ENCODE measurements around the gene C8A. TPM values are rescaled to one million over a fixed set of nuclear protein-coding genes. Genes with fewer than 3 reads are reported as not detected.

Gene C8A
- total RNA-seq, 1 experiment from 2014 or later = not detected

GRCh38 chr1:56863265-56863992, 8.8 kb downstream of the C8A start:
- H3K27ac ChIP-seq (ENCODE audit: low read length) = no peak overlapping the region
- H3K9me3 ChIP-seq (ENCODE audit: low read length) = no peaks in the 10 kb centered on the region
- no peak for DNase-seq
- H3K4me3 ChIP-seq (ENCODE audit: low read length) = no peak overlapping the region
- no peaks in the 10 kb centered on the region for H3K4me1 ChIP-seq (ENCODE audit: low read length)
- no peaks in the 10 kb centered on the region for H3K9me2 ChIP-seq (replicated peaks; ENCODE audit: insufficient read depth, low read length)
- no peak overlapping the region for H2AFZ ChIP-seq (ENCODE audit: low read length)
- H3K79me2 ChIP-seq (ENCODE audit: low read length) = no peaks in the 10 kb centered on the region
- 0 out of 2 replicates have a peak, but pooled peaks cover 2% of the 10 kb centered on the region for H3K27me3 ChIP-seq (ENCODE audit: low read length)
- no peaks in the 10 kb centered on the region for H3K36me3 ChIP-seq (ENCODE audit: insufficient read depth, low read length)
- H3K4me2 ChIP-seq (ENCODE audit: low read depth, low read length, poor library complexity, severe bottlenecking) = no peak overlapping the region
- no peaks in the 10 kb centered on the region for H4K20me1 ChIP-seq (ENCODE audit: insufficient read depth, low read depth, low read length)
- no peak overlapping the region for H3K9ac ChIP-seq (ENCODE audit: low read length)

- H3K79me2 ChIP-seq (ENCODE audit: low read length) = no peaks in the 10 kb centered on the region
- no peaks in the 10 kb centered on the region for H4K20me1 ChIP-seq (ENCODE audit: insufficient read depth, low read depth, low read length)
- H3K27ac ChIP-seq (ENCODE audit: low read length) = no peak overlapping the region
- no peak for DNase-seq
- no peaks in the 10 kb centered on the region for H3K9me3 ChIP-seq (ENCODE audit: low read length)
- no peaks in the 10 kb centered on the region for H3K9me2 ChIP-seq (replicated peaks; ENCODE audit: insufficient read depth, low read length)
- 0 out of 2 replicates have a peak, but pooled peaks cover 2% of the 10 kb centered on the region for H3K27me3 ChIP-seq (ENCODE audit: low read length)
- no peak overlapping the region for H3K9ac ChIP-seq (ENCODE audit: low read length)
- no peaks in the 10 kb centered on the region for H3K36me3 ChIP-seq (ENCODE audit: insufficient read depth, low read length)
- no peaks in the 10 kb centered on the region for H3K4me1 ChIP-seq (ENCODE audit: low read length)
- H3K4me3 ChIP-seq (ENCODE audit: low read length) = no peak overlapping the region
- no peak overlapping the region for H2AFZ ChIP-seq (ENCODE audit: low read length)
- H3K4me2 ChIP-seq (ENCODE audit: low read depth, low read length, poor library complexity, severe bottlenecking) = no peak overlapping the region
Observed at GRCh38 chr1:56864430-56864829, 9.8 kb downstream of the C8A start.

GRCh38 chr1:56866656-56867055, 12.1 kb downstream of the C8A start:
- no peak overlapping the region for H3K9ac ChIP-seq (ENCODE audit: low read length)
- H3K36me3 ChIP-seq (ENCODE audit: insufficient read depth, low read length) = no peaks in the 10 kb centered on the region
- H3K4me3 ChIP-seq (ENCODE audit: low read length) = no peak overlapping the region
- H3K27ac ChIP-seq (ENCODE audit: low read length) = no peak overlapping the region
- no peaks in the 10 kb centered on the region for H3K9me2 ChIP-seq (replicated peaks; ENCODE audit: insufficient read depth, low read length)
- no peaks in the 10 kb centered on the region for H3K4me1 ChIP-seq (ENCODE audit: low read length)
- H4K20me1 ChIP-seq (ENCODE audit: insufficient read depth, low read depth, low read length) = no peaks in the 10 kb centered on the region
- 0 out of 2 replicates have a peak, but pooled peaks cover 2% of the 10 kb centered on the region for H3K27me3 ChIP-seq (ENCODE audit: low read length)
- no peaks in the 10 kb centered on the region for H3K79me2 ChIP-seq (ENCODE audit: low read length)
- no peak for DNase-seq
- H3K9me3 ChIP-seq (ENCODE audit: low read length) = no peaks in the 10 kb centered on the region
- no peak overlapping the region for H3K4me2 ChIP-seq (ENCODE audit: low read depth, low read length, poor library complexity, severe bottlenecking)
- H2AFZ ChIP-seq (ENCODE audit: low read length) = no peak overlapping the region

GRCh38 chr1:56867491-56867890, 12.9 kb downstream of the C8A start:
- H3K27ac ChIP-seq (ENCODE audit: low read length) = no peak overlapping the region
- H4K20me1 ChIP-seq (ENCODE audit: insufficient read depth, low read depth, low read length) = no peaks in the 10 kb centered on the region
- H2AFZ ChIP-seq (ENCODE audit: low read length) = no peak overlapping the region
- no peaks in the 10 kb centered on the region for H3K4me1 ChIP-seq (ENCODE audit: low read length)
- no peak overlapping the region for H3K9ac ChIP-seq (ENCODE audit: low read length)
- H3K9me2 ChIP-seq (replicated peaks; ENCODE audit: insufficient read depth, low read length) = no peaks in the 10 kb centered on the region
- 0 out of 2 replicates have a peak, but pooled peaks cover 2% of the 10 kb centered on the region for H3K27me3 ChIP-seq (ENCODE audit: low read length)
- H3K36me3 ChIP-seq (ENCODE audit: insufficient read depth, low read length) = no peaks in the 10 kb centered on the region
- H3K79me2 ChIP-seq (ENCODE audit: low read length) = no peaks in the 10 kb centered on the region
- no peaks in the 10 kb centered on the region for H3K9me3 ChIP-seq (ENCODE audit: low read length)
- DNase-seq = no peak
- no peak overlapping the region for H3K4me3 ChIP-seq (ENCODE audit: low read length)
- H3K4me2 ChIP-seq (ENCODE audit: low read depth, low read length, poor library complexity, severe bottlenecking) = no peak overlapping the region

- Histone ChIP-seq H4K20me1 (ENCODE audit: insufficient read depth, low read depth, low read length) (no peaks in the 10 kb centered on the region), H3K36me3 (ENCODE audit: insufficient read depth, low read length) (no peaks in the 10 kb centered on the region)
Observed at GRCh38 chr1:56868761-56869160, 14.2 kb downstream of the C8A start.

GRCh38 chr1:56872597-56872996, 18.0 kb downstream of the C8A start:
- no peak for DNase-seq
- H2AFZ ChIP-seq (ENCODE audit: low read length) = no peak overlapping the region
- H3K9me3 ChIP-seq (ENCODE audit: low read length) = no peaks in the 10 kb centered on the region
- H3K79me2 ChIP-seq (ENCODE audit: low read length) = no peaks in the 10 kb centered on the region
- no peaks in the 10 kb centered on the region for H3K36me3 ChIP-seq (ENCODE audit: insufficient read depth, low read length)
- H3K4me3 ChIP-seq (ENCODE audit: low read length) = no peak overlapping the region
- H3K9me2 ChIP-seq (replicated peaks; ENCODE audit: insufficient read depth, low read length) = no peaks in the 10 kb centered on the region
- no peak overlapping the region for H3K27ac ChIP-seq (ENCODE audit: low read length)
- no peak overlapping the region for H3K9ac ChIP-seq (ENCODE audit: low read length)
- H3K4me1 ChIP-seq (ENCODE audit: low read length) = no peaks in the 10 kb centered on the region
- H4K20me1 ChIP-seq (ENCODE audit: insufficient read depth, low read depth, low read length) = no peaks in the 10 kb centered on the region
- H3K4me2 ChIP-seq (ENCODE audit: low read depth, low read length, poor library complexity, severe bottlenecking) = no peak overlapping the region
- no peaks in the 10 kb centered on the region for H3K27me3 ChIP-seq (ENCODE audit: low read length)

More at GRCh38 chr1:56868761-56869160, 14.2 kb downstream of the C8A start:
- no peak overlapping the region for H2AFZ ChIP-seq (ENCODE audit: low read length)
- no peak for DNase-seq
- no peaks in the 10 kb centered on the region for H3K4me1 ChIP-seq (ENCODE audit: low read length)
- no peak overlapping the region for H3K4me2 ChIP-seq (ENCODE audit: low read depth, low read length, poor library complexity, severe bottlenecking)
- H3K9ac ChIP-seq (ENCODE audit: low read length) = no peak overlapping the region
- no peak overlapping the region for H3K4me3 ChIP-seq (ENCODE audit: low read length)
- H3K9me2 ChIP-seq (replicated peaks; ENCODE audit: insufficient read depth, low read length) = no peaks in the 10 kb centered on the region
- H3K27ac ChIP-seq (ENCODE audit: low read length) = no peak overlapping the region
- no peaks in the 10 kb centered on the region for H3K9me3 ChIP-seq (ENCODE audit: low read length)
- 0 out of 2 replicates have a peak, but pooled peaks cover 2% of the 10 kb centered on the region for H3K27me3 ChIP-seq (ENCODE audit: low read length)
- H3K79me2 ChIP-seq (ENCODE audit: low read length) = no peaks in the 10 kb centered on the region

GRCh38 chr1:56873213-56873612, 18.6 kb downstream of the C8A start:
- Histone ChIP-seq H4K20me1 (ENCODE audit: insufficient read depth, low read depth, low read length) (no peaks in the 10 kb centered on the region), H3K4me1 (ENCODE audit: low read length) (no peaks in the 10 kb centered on the region), H3K27ac (ENCODE audit: low read length) (no peak overlapping the region), H3K9me3 (ENCODE audit: low read length) (no peaks in the 10 kb centered on the region), H3K4me2 (ENCODE audit: low read depth, low read length, poor library complexity, severe bottlenecking) (no peak overlapping the region), H3K27me3 (ENCODE audit: low read length) (no peaks in the 10 kb centered on the region), H3K79me2 (ENCODE audit: low read length) (no peaks in the 10 kb centered on the region), H3K9ac (ENCODE audit: low read length) (no peak overlapping the region), H3K36me3 (ENCODE audit: insufficient read depth, low read length) (no peaks in the 10 kb centered on the region), H3K4me3 (ENCODE audit: low read length) (no peak overlapping the region), H3K9me2 (replicated peaks; ENCODE audit: insufficient read depth, low read length) (no peaks in the 10 kb centered on the region), H2AFZ (ENCODE audit: low read length) (no peak overlapping the region)
- no peak for DNase-seq

- H3K36me3 ChIP-seq (ENCODE audit: insufficient read depth, low read length) = no peaks in the 10 kb centered on the region
- H4K20me1 ChIP-seq (ENCODE audit: insufficient read depth, low read depth, low read length) = no peaks in the 10 kb centered on the region
- no peaks in the 10 kb centered on the region for H3K9me2 ChIP-seq (replicated peaks; ENCODE audit: insufficient read depth, low read length)
- no peak overlapping the region for H3K27ac ChIP-seq (ENCODE audit: low read length)
- no peak overlapping the region for H3K4me3 ChIP-seq (ENCODE audit: low read length)
- H3K79me2 ChIP-seq (ENCODE audit: low read length) = no peaks in the 10 kb centered on the region
- H3K9ac ChIP-seq (ENCODE audit: low read length) = no peak overlapping the region
- H2AFZ ChIP-seq (ENCODE audit: low read length) = no peak overlapping the region
- H3K4me2 ChIP-seq (ENCODE audit: low read depth, low read length, poor library complexity, severe bottlenecking) = no peak overlapping the region
- no peak for DNase-seq
- no peaks in the 10 kb centered on the region for H3K4me1 ChIP-seq (ENCODE audit: low read length)
- no peaks in the 10 kb centered on the region for H3K9me3 ChIP-seq (ENCODE audit: low read length)
- H3K27me3 ChIP-seq (ENCODE audit: low read length) = no peaks in the 10 kb centered on the region
Observed at GRCh38 chr1:56874689-56875088, 20.1 kb downstream of the C8A start.
